Measurements from ENCODE around the gene SLC6A1.

DNA sequence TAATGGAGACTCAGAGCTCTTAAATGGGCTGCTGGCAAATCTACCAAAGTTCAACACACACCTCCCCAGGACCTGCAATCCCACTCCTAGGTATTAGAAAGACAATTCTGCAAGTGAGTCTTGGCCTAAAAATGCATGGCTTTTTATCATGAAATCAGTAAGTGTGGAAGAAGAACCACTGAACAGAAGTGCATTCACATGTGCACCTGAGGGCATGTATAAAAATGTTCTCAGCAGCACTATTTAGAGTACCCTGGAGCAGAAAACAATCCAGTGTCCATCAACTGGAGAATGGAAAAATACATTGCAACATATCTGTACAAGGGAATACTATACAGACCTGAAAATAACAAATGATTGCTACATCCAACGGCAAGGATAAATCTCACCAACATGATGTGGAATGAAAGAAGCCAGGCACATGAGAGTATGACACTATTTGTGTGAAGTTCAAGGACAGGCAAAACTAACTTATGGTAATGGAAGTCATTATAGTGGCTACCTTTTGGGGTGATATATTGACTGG, 8.1 kb upstream of the SLC6A1 start:
- TF ChIP-seq CTCF (CRISPR knock-in tag; IDR thresholded peaks at IDR 0.05) = no peak
- no peak for TF ChIP-seq KAT7 (CRISPR knock-in tag; IDR thresholded peaks at IDR 0.05; ENCODE audit: borderline replicate concordance)
- TF ChIP-seq ZNF350 (CRISPR knock-in tag; IDR thresholded peaks at IDR 0.05; ENCODE audit: borderline replicate concordance, low read depth) = no peak
- no peak for TF ChIP-seq NAIF1 (CRISPR knock-in tag; IDR thresholded peaks at IDR 0.05; ENCODE audit: borderline replicate concordance)
- TF ChIP-seq PRDM4 (CRISPR knock-in tag; IDR thresholded peaks at IDR 0.05; ENCODE audit: borderline replicate concordance) = no peak

Measured in HepG2 (cell line).